Measurements from ENCODE around the gene IGFL4.

- TF ChIP-seq CTCF (conservative IDR thresholded peaks at IDR 0.05) (no peak), ZFX (IDR thresholded peaks at IDR 0.05) (no peak)
Observed at GRCh38 chr19:46067691-46068090, 26.9 kb upstream of the IGFL4 start.
